Calu3 (cell line): Measurements from ENCODE around the gene TMEM43. TPM values are rescaled to one million over a fixed set of nuclear protein-coding genes. Genes with fewer than 3 reads are reported as not detected.

ENCODE experiments used
- BruUV-seq: library from RNA; stranded (reverse); fragments of 400-500 nt; replicated peaks from 2 replicates; lab custom pipeline; 2021; lab: Mats Ljungman, UMichigan
- CTCF ChIA-PET: fragments of 300-600 bp; sonication (Branson Sonifier 250); formaldehyde crosslinking; loops from one replicate; lab custom pipeline; 2022; ENCODE audit warnings: antibody characterized with exemption; lab: Charles Lee
- DNase-seq: peaks from one replicate; pipeline ENCODE4 v3.0.0; 2022
- H3K27ac Mint-ChIP-seq: one replicate; pipeline ENCODE4 v1.8.0; 2022; ENCODE audit warnings: mixed read lengths; ENCODE audit not compliant: unreplicated experiment
- H3K27me3 Mint-ChIP-seq: one replicate; pipeline ENCODE4 v1.8.0; 2022; ENCODE audit warnings: mixed read lengths; ENCODE audit not compliant: unreplicated experiment
- H3K36me3 Mint-ChIP-seq: one replicate; pipeline ENCODE4 v1.8.0; 2022; ENCODE audit warnings: mild to moderate bottlenecking, moderate library complexity, mixed read lengths; ENCODE audit not compliant: insufficient read depth, unreplicated experiment
- H3K4me1 Mint-ChIP-seq: one replicate; pipeline ENCODE4 v1.8.0; 2022; ENCODE audit warnings: mild to moderate bottlenecking, low read depth, mixed read lengths; ENCODE audit not compliant: unreplicated experiment
- H3K4me3 Mint-ChIP-seq: one replicate; pipeline ENCODE4 v1.8.0; 2022; ENCODE audit warnings: mild to moderate bottlenecking, low read depth, moderate library complexity, mixed read lengths; ENCODE audit not compliant: unreplicated experiment
- H3K9me3 Mint-ChIP-seq: one replicate; pipeline ENCODE4 v1.8.0; 2022; ENCODE audit warnings: low read depth, mixed read lengths; ENCODE audit not compliant: unreplicated experiment
- CTCF ChIP-seq: fragments of 200-600 bp; IDR thresholded peaks from one replicate; pipeline ENCODE4 v1.8.0; 2022; ENCODE audit warnings: antibody characterized with exemption; ENCODE audit not compliant: unreplicated experiment
- intact Hi-C: fragments of 100-400 bp; cut with micrococcal nuclease; formaldehyde crosslinking; loops from one replicate; pipeline ENCODE4 v1.10.0; 2022; ENCODE audit not compliant: unreplicated experiment
- total RNA-seq: library from RNA; stranded (reverse); gene quantifications from 2 replicates; pipeline ENCODE4 v1.2.3, GENCODE V29; 2022

TMEM43 gene
- total RNA-seq, 1 experiment from 2014 or later: 56.2 TPM

GRCh38 chr3:14142567-14143270, 17.9 kb downstream of the TMEM43 start:
- TF ChIP-seq CTCF: no peak
- Mint-ChIP-seq H3K9me3 (no peaks in the 10 kb centered on the region), H3K4me1 (peaks cover 17% of the 10 kb centered on the region), H3K27ac (peak overlapping the region; percentile 27), H3K27me3 (no peaks in the 10 kb centered on the region), H3K4me3 (no peak overlapping the region), H3K36me3 (peaks cover 53% of the 10 kb centered on the region)
- intact Hi-C loops: no loop called here
- CTCF ChIA-PET: no interaction called here
- no peak for DNase-seq
- BruUV-seq: TSS peak; percentile 62

- intact Hi-C loops: loop anchor here (2.0 kb wide), 1 partner anchor 35 kb away; the partner anchor contains the start of genes LSM3 and XPC
- DNase-seq: peak; percentile 34
- H3K4me1 Mint-ChIP-seq: peaks cover 17% of the 10 kb centered on the region
- no peaks in the 10 kb centered on the region for H3K27me3 Mint-ChIP-seq
- H3K36me3 Mint-ChIP-seq: peaks cover 51% of the 10 kb centered on the region
- no TSS peak for BruUV-seq
- CTCF ChIA-PET: interaction anchor here (0.5 to 2.0 kb wide), 3 partner anchors 18 to 263 kb away, joined by 5 to 8 read pairs (median 8); partner anchors contain the start of genes CHCHD4 and TMEM43
- H3K9me3 Mint-ChIP-seq: no peaks in the 10 kb centered on the region
- no peak for TF ChIP-seq CTCF
- H3K27ac Mint-ChIP-seq: peak overlapping the region; percentile 94
- H3K4me3 Mint-ChIP-seq: no peak overlapping the region
Observed at GRCh38 chr3:14143271-14144225, 18.7 kb downstream of the TMEM43 start.

GRCh38 chr3:14144423-14145075, 19.7 kb downstream of the TMEM43 start:
- Mint-ChIP-seq H3K9me3 (no peaks in the 10 kb centered on the region), H3K4me3 (peak overlapping the region; percentile 27), H3K4me1 (peaks cover 17% of the 10 kb centered on the region), H3K27me3 (no peaks in the 10 kb centered on the region), H3K27ac (peak overlapping the region; percentile 94), H3K36me3 (peaks cover 47% of the 10 kb centered on the region)
- no peak for TF ChIP-seq CTCF
- peak; percentile 74 for DNase-seq
- CTCF ChIA-PET: interaction anchor here (0.7 to 2.0 kb wide), 4 partner anchors 19 to 248 kb away, joined by 3 to 8 read pairs (median 6); partner anchors contain the start of genes CHCHD4 and TMEM43
- intact Hi-C loops: loop anchor here (2.0 kb wide), 1 partner anchor 34 kb away; the partner anchor contains the start of genes LSM3 and XPC
- BruUV-seq: no TSS peak

- H3K27ac Mint-ChIP-seq: peak overlapping the region; percentile 94
- no peaks in the 10 kb centered on the region for H3K27me3 Mint-ChIP-seq
- H3K9me3 Mint-ChIP-seq: no peaks in the 10 kb centered on the region
- intact Hi-C loops: loop anchor here (2.0 kb wide), 1 partner anchor 34 kb away; the partner anchor contains the start of genes LSM3 and XPC
- no peak for DNase-seq
- no peak overlapping the region for H3K4me3 Mint-ChIP-seq
- BruUV-seq: no TSS peak
- peaks cover 17% of the 10 kb centered on the region for H3K4me1 Mint-ChIP-seq
- CTCF ChIA-PET: interaction anchor here (0.7 to 2.0 kb wide), 3 partner anchors 30 to 249 kb away, joined by 3 to 8 read pairs (median 3); no protein-coding TSS in a partner anchor
- peaks cover 47% of the 10 kb centered on the region for H3K36me3 Mint-ChIP-seq
- TF ChIP-seq CTCF: no peak
Observed at GRCh38 chr3:14145236-14145635, 20.4 kb downstream of the TMEM43 start.
